ENCODE data around the gene ZFHX3.

Gene ZFHX3

GRCh38 chr16:72978212-72978611 is 69.7 kb downstream of the ZFHX3 start:
- DNase-seq (ENCODE audit: low read depth) = no peak
- TF ChIP-seq, protein P1, sequence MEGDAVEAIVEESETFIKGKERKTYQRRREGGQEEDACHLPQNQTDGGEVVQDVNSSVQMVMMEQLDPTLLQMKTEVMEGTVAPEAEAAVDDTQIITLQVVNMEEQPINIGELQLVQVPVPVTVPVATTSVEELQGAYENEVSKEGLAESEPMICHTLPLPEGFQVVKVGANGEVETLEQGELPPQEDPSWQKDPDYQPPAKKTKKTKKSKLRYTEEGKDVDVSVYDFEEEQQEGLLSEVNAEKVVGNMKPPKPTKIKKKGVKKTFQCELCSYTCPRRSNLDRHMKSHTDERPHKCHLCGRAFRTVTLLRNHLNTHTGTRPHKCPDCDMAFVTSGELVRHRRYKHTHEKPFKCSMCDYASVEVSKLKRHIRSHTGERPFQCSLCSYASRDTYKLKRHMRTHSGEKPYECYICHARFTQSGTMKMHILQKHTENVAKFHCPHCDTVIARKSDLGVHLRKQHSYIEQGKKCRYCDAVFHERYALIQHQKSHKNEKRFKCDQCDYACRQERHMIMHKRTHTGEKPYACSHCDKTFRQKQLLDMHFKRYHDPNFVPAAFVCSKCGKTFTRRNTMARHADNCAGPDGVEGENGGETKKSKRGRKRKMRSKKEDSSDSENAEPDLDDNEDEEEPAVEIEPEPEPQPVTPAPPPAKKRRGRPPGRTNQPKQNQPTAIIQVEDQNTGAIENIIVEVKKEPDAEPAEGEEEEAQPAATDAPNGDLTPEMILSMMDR (conservative IDR thresholded peaks at IDR 0.05; ENCODE audit: low read depth, low read length) = no peak
- H3K4me3 ChIP-seq (ENCODE audit: low read length) = no peak overlapping the region

DNA sequence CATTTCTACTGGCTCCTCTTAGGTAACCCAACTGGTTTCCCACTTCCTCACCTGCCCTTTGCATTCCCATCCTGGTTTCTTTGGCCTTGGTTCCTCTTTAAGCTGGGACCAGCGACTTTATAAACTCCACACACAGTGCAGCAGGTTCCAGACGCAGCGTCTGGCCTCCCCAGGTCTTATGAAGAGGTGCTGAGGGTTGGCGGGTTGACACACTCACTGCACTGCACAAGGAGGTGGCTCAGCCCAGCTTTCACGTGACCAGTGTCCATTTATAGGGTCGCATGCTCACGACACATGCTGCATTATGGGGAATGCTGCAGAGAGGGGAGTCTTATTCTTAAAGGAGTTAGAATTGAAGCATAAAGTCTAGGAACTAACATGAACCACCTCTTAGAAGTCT is 70.8 kb downstream of the ZFHX3 start:
- no peak for DNase-seq (ENCODE audit: low read depth)
- no peak overlapping the region for H3K4me3 ChIP-seq (ENCODE audit: low read length)
- TF ChIP-seq, protein P1 (conservative IDR thresholded peaks at IDR 0.05; ENCODE audit: low read depth, low read length) = no peak

DNA sequence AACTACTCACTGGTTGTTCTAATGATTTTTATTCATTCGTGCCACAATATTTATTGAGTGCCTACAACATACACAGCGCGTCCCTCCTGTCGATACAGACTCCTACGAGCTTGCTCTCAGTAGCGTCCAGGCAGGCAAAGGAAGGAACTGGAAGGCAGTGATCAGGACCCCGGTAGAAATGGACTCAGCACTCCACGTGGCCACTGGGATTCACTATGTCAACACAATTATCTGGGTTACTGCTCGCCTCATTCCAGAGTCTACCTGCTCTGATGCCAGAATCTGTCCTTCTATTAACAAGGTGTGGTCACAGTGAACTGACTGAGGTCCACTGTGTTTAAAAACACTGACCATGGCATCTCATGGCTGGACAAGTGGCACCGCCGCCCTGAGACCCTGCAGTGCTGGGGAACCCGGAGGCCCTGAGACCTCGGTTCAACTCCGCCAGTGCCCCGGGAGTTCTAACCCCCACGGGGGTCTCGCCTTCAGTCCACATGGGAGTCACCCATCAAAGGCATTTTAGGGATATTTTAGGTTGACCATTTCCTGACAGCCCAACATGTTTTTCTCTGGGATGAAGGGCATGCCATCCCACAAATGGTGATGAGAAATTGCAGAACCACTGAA is 71.4 kb downstream of the ZFHX3 start:
- TF ChIP-seq, protein P1 (conservative IDR thresholded peaks at IDR 0.05; ENCODE audit: low read depth, low read length) = no peak
- H3K4me3 ChIP-seq (ENCODE audit: low read length) = no peak overlapping the region
- no peak for DNase-seq (ENCODE audit: low read depth)

DNA sequence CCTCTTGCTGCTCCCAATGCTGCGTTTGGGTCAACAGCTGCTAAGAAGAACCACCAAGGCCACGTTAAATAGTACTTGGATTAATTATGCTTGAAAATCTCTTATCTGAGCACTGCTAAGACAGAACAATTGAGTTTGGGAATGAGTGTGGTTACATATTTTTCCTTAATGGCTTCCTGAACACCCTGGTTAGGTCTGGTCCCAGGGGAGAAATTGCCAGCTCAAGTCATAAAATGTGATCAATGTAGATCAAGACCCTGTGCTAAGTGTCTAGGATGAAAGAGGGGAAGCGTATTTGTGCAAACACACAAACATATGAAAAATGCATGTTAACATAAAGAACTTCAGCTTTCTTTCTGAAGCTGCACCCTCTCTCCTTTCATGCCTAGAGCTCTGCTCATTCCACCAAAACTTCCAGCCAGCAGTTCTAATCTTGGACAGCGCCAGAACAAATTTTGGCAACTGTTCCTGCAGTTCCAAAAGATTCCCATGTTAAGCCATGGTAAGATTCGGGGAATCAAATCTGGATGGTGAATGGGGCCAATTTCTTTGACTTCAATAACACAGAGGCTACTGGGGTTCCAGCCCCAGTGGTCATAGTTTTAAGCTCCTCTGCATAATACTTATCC is 72.0 kb downstream of the ZFHX3 start:
- TF ChIP-seq, protein P1 (conservative IDR thresholded peaks at IDR 0.05; ENCODE audit: low read depth, low read length) = no peak
- DNase-seq (ENCODE audit: low read depth) = no peak
- H3K4me3 ChIP-seq (ENCODE audit: low read length) = no peak overlapping the region

DNA sequence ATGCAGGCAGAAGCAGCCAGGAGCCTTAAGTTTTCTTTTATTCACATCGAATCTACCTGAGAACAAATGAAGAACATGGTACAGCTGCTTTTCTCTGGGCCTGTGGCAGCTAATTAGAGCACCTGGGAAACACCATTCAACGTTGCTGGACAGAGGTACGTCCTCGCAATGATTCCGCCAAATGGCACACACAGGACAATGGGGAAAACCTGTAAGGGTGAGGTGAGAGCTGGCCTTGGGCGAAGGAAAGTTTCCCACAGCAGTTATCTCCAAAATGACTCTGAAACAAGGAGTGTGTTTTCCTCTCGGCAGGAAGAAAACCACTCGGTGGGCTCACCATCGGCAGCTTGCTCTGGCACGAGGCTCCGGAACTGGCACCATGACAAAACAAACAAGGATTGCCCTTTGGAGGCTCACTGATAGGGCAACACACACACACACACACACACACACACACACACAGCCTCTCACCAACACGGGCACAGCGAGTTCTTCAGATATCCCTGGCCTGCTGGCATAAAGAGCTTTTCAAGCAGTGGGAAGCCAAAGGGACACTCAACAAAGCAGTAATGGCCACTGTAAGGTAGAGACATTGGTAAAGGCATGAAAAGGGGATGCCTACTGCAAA is 73.7 kb downstream of the ZFHX3 start:
- no peak overlapping the region for H3K4me3 ChIP-seq (ENCODE audit: low read length)
- DNase-seq (ENCODE audit: low read depth) = no peak
- TF ChIP-seq, protein P1 (conservative IDR thresholded peaks at IDR 0.05; ENCODE audit: low read depth, low read length) = no peak

GRCh38 chr16:72972878-72973571 is 74.9 kb downstream of the ZFHX3 start:
- DNase-seq (ENCODE audit: low read depth) = no peak
- TF ChIP-seq, protein P1 (conservative IDR thresholded peaks at IDR 0.05; ENCODE audit: low read depth, low read length) = no peak

More at GRCh38 chr16:72972878-72973571, 74.9 kb downstream of the ZFHX3 start:
- no peak overlapping the region for H3K4me3 ChIP-seq (ENCODE audit: low read length)
